Cardiac fibroblast (primary cell): ENCODE measurements around the gene CDH23.

Source experiments
- DNase-seq, 2 donors: peaks; one replicate each; pipeline versions ENCODE4 v3.0.0 to v3.0.0-alpha.2; 2010; ENCODE audit warnings: low read depth in 2 of 2
- H3K4me3 ChIP-seq, 2 donors: replicated peaks in 1 of 2; 1 replicate in 1 of 2; 2 replicates in 1 of 2; pipeline ENCODE4 v1.5.1; 2011; ENCODE audit warnings: low read depth in 2 of 2, low read length in 2 of 2, mild to moderate bottlenecking in 2 of 2, moderate library complexity in 1 of 2
- CTCF ChIP-seq: IDR thresholded peaks from one replicate; pipeline ENCODE4 v1.5.1; 2011; ENCODE audit warnings: low read depth, mild to moderate bottlenecking, low read length, inconsistent platforms

The CDH23 gene

DNA sequence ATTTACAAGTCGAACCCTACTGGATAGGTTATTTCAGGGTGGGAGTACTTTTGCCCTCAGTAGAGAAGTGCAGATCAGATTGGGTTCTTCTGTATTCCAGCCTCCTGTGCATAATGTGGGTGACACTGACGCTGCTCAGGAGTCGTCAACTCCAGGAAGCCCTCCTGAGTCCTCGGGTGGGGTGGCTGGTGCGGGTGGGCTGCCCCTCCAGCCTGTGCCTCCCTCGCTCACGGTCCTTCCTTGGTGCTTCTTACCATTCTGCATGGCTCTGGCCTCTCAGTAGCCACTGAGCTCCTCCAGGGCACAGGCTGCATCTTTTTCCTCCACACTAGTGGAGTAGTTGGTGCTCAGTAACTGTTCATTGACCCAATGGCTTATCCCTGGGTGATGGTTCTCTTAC is 4.3 kb downstream of the CDH23 start:
- H3K4me3 ChIP-seq = no peak overlapping the region
- DNase-seq = no peak
- TF ChIP-seq CTCF = no peak

GRCh38 chr10:71402005-71402404 is 5.3 kb downstream of the CDH23 start:
- no peak overlapping the region for H3K4me3 ChIP-seq
- DNase-seq = no peak
- no peak for TF ChIP-seq CTCF

GRCh38 chr10:71404503-71405295 is 8.0 kb downstream of the CDH23 start:
- no peak for TF ChIP-seq CTCF
- DNase-seq = no peak
- H3K4me3 ChIP-seq = no peak overlapping the region

- DNase-seq = no peak
- H3K4me3 ChIP-seq = no peak overlapping the region
- no peak for TF ChIP-seq CTCF
These were observed 10.2 kb downstream of the CDH23 start for GRCh38 chr10:71406878-71407277.

GRCh38 chr10:71408436-71409225 is 11.9 kb downstream of the CDH23 start:
- DNase-seq = no peak
- H3K4me3 ChIP-seq = no peak overlapping the region
- TF ChIP-seq CTCF = no peak

GRCh38 chr10:71409516-71410104 is 12.9 kb downstream of the CDH23 start:
- no peak overlapping the region for H3K4me3 ChIP-seq
- no peak for DNase-seq
- TF ChIP-seq CTCF = no peak
